GM23338 (cell line): Measurements from ENCODE around the gene IFNL1. TPM values are rescaled to one million over a fixed set of nuclear protein-coding genes. Genes with fewer than 3 reads are reported as not detected.
A peak's percentile ranks its signal among the peaks of the same experiment; 100 is the strongest.

Experiments
- ATAC-seq: fragments of 200-7000 bp; cut with Tn5 transposase; 3 replicates; pipeline ENCODE4 v1.9.1; 2020
- DNase-seq: peaks from one replicate; pipeline ENCODE4 v3.0.0-alpha.2; 2015; ENCODE audit warnings: low spot score
- H2AFZ ChIP-seq: fragments of 200-600 bp; sonication (generic); 2 replicates; pipeline ENCODE4 v1.8.0; 2016; ENCODE audit warnings: antibody characterized with exemption, mild to moderate bottlenecking, moderate library complexity
- H3F3A ChIP-seq: fragments of 200-600 bp; sonication (generic); replicated peaks from 2 replicates; pipeline ENCODE4 v1.8.0; 2017; ENCODE audit warnings: antibody characterized with exemption, mixed run types, low read depth
- H3K27ac ChIP-seq: fragments of 200-600 bp; sonication (generic); 2 replicates; pipeline ENCODE4 v1.6.1; 2016; ENCODE audit warnings: low read depth
- H3K27me3 ChIP-seq: fragments of 200-600 bp; sonication (generic); 2 replicates; pipeline ENCODE4 v1.8.0; 2016; ENCODE audit warnings: mild to moderate bottlenecking, mixed run types, moderate library complexity; ENCODE audit not compliant: insufficient read depth
- H3K36me3 ChIP-seq: fragments of 200-600 bp; sonication (generic); 2 replicates; pipeline ENCODE4 v1.8.0; 2016; ENCODE audit warnings: mild to moderate bottlenecking; ENCODE audit not compliant: insufficient read depth
- H3K4me1 ChIP-seq: fragments of 200-600 bp; sonication (generic); 2 replicates; pipeline ENCODE4 v1.8.0; 2016; ENCODE audit warnings: mild to moderate bottlenecking, moderate library complexity; ENCODE audit not compliant: insufficient read depth
- H3K4me2 ChIP-seq: fragments of 200-600 bp; sonication (generic); 2 replicates; pipeline ENCODE4 v1.7.1; 2017; ENCODE audit warnings: mixed run types
- H3K4me3 ChIP-seq: fragments of 200-600 bp; sonication (generic); 2 replicates; pipeline ENCODE4 v1.6.1; 2016; ENCODE audit warnings: mixed run types
- H3K79me2 ChIP-seq: fragments of 200-600 bp; sonication (generic); replicated peaks from 2 replicates; pipeline ENCODE4 v1.8.0; 2017; ENCODE audit warnings: mild to moderate bottlenecking; ENCODE audit not compliant: insufficient read depth
- H3K9me2 ChIP-seq: fragments of 200-600 bp; sonication (generic); 2 replicates; pipeline ENCODE4 v1.8.0; 2017; ENCODE audit not compliant: insufficient read depth
- H4K20me1 ChIP-seq: fragments of 200-600 bp; sonication (generic); replicated peaks from 2 replicates; pipeline ENCODE4 v1.8.0; 2017; ENCODE audit warnings: mild to moderate bottlenecking; ENCODE audit not compliant: insufficient read depth
- H3K27ac Mint-ChIP-seq: 2 replicates; pipeline ENCODE4 v1.8.0; 2020; ENCODE audit warnings: inconsistent platforms, mild to moderate bottlenecking, moderate library complexity, mixed read lengths
- H3K27me3 Mint-ChIP-seq: 3 replicates; pipeline ENCODE4 v1.8.0; 2022; ENCODE audit warnings: low read depth, mild to moderate bottlenecking, moderate library complexity, mixed read lengths, inconsistent platforms; ENCODE audit not compliant: insufficient read depth, poor library complexity
- H3K36me3 Mint-ChIP-seq: 3 replicates; pipeline ENCODE4 v1.8.0; 2021; ENCODE audit warnings: low read depth, mild to moderate bottlenecking, inconsistent platforms, moderate library complexity, mixed read lengths
- H3K4me1 Mint-ChIP-seq: 3 replicates; pipeline ENCODE4 v1.8.0; 2020; ENCODE audit warnings: mild to moderate bottlenecking, inconsistent platforms, mixed read lengths
- H3K4me3 Mint-ChIP-seq: 3 replicates; pipeline ENCODE4 v1.8.0; 2021; ENCODE audit warnings: moderate library complexity, mild to moderate bottlenecking, inconsistent platforms, mixed read lengths
- H3K9me3 Mint-ChIP-seq: 3 replicates; pipeline ENCODE4 v1.8.0; 2020; ENCODE audit warnings: moderate library complexity, mild to moderate bottlenecking, inconsistent platforms, mixed read lengths
- CREB1 ChIP-seq: fragments of 250-450 bp; sonication (Bioruptor Pico); IDR thresholded peaks from 2 replicates; pipeline ENCODE4 v1.5.0; 2020; ENCODE audit warnings: low read depth, mild to moderate bottlenecking, moderate library complexity
- CTCF ChIP-seq, 2 experiments: fragments of 200-600 bp in 1 of 2; sonication (generic) in 1 of 2; conservative IDR thresholded peaks; 2 replicates each; pipeline versions ENCODE4 v1.5.1 to v1.6.1; 2016 to 2017; ENCODE audit warnings: antibody characterized with exemption in 2 of 2, low read depth in 2 of 2, mild to moderate bottlenecking in 2 of 2, moderate library complexity in 1 of 2
- ETS1 ChIP-seq: IDR thresholded peaks from 2 replicates; pipeline ENCODE4 v1.6.1; 2016; ENCODE audit warnings: antibody characterized with exemption
- EZH2 ChIP-seq: fragments of 200-600 bp; sonication (generic); IDR thresholded peaks from one replicate; pipeline ENCODE4 v1.8.0; 2017; ENCODE audit warnings: antibody characterized with exemption, mild to moderate bottlenecking, low read depth; ENCODE audit not compliant: unreplicated experiment
- EZH2phosphoT487 ChIP-seq: fragments of 200-600 bp; sonication (generic); IDR thresholded peaks from one replicate; pipeline ENCODE4 v1.8.1; 2018; ENCODE audit warnings: antibody characterized with exemption; ENCODE audit not compliant: unreplicated experiment
- JUNB ChIP-seq: IDR thresholded peaks from one replicate; pipeline ENCODE4 v1.6.1; 2016; ENCODE audit warnings: antibody characterized with exemption; ENCODE audit not compliant: unreplicated experiment
- NANOG ChIP-seq: IDR thresholded peaks from 2 replicates; pipeline ENCODE4 v1.6.1; 2016; ENCODE audit warnings: antibody characterized with exemption, borderline replicate concordance
- POLR2AphosphoS5 ChIP-seq: IDR thresholded peaks from 2 replicates; pipeline ENCODE4 v1.6.1; 2016; ENCODE audit warnings: antibody characterized with exemption, low read depth
- REST ChIP-seq: IDR thresholded peaks from one replicate; pipeline ENCODE4 v1.6.1; 2018; ENCODE audit warnings: antibody characterized with exemption; ENCODE audit not compliant: unreplicated experiment
- STAT1 ChIP-seq: IDR thresholded peaks from one replicate; pipeline ENCODE4 v1.6.1; 2016; ENCODE audit warnings: antibody characterized with exemption; ENCODE audit not compliant: unreplicated experiment
- ZNF114 ChIP-seq: fragments of 250-450 bp; sonication (Bioruptor Pico); IDR thresholded peaks from 2 replicates; pipeline ENCODE4 v1.5.0; 2020; ENCODE audit warnings: mild to moderate bottlenecking, moderate library complexity
- ZNF331 ChIP-seq: fragments of 250-450 bp; sonication (Bioruptor Pico); IDR thresholded peaks from 2 replicates; pipeline ENCODE4 v1.5.0; 2020; ENCODE audit warnings: low read depth, mild to moderate bottlenecking, moderate library complexity
- polyA plus RNA-seq: library from polyadenylated mRNA; unstranded; fragments of >200 nt; fragmentation: Nextera tagmentation; extraction: Ambion mirVana; gene quantifications from 2 replicates; pipeline ENCODE4 v1.2.1, GENCODE V29; 2016
- total RNA-seq: library from RNA; depleted of rRNA; stranded (reverse); fragments of >200 nt; shearing (Covaris generic); gene quantifications from 2 replicates; pipeline ENCODE4 v1.2.3, GENCODE V29; 2014
- TF ChIP-seq, protein P1 (sequence below): fragments of 250-450 bp; sonication (Bioruptor Pico); IDR thresholded peaks from 2 replicates; pipeline ENCODE4 v1.5.0; 2020; ENCODE audit warnings: mild to moderate bottlenecking, moderate library complexity

Gene IFNL1
- total and polyA plus RNA-seq, 2 experiments from 2014 or later = not detected

DNA sequence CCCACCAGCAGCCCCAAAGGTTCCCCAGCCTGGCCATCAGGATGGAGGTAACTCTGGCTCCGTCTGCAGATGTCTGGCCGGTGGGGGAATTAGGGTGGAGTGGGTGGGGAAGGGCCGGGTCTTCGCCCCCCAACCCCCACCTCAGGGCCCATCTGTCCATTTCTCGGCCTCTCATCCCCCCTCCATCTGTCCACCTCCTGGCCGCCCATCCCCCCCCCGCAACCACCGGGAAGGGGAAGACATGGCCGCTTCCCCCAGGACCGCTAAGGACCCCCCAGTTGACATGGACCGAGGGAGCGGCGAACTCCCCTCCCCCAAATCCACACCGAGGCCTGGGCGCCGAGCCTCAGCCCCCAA lies 23.7 kb downstream of the IFNL1 start:
- H3K27ac ChIP-seq = no peak overlapping the region
- DNase-seq (peak; percentile 16), ATAC-seq (peak; percentile 18)
- Mint-ChIP-seq H3K9me3 (peaks cover 4% of the 10 kb centered on the region; the same call in 1 of the 3 replicates), H3K4me3 (peak overlapping the region; percentile 89), H3K4me1 (peaks cover 11% of the 10 kb centered on the region), H3K36me3 (no peaks in the 10 kb centered on the region; the same call in 2 of the 3 replicates), H3K27ac (no peak overlapping the region), H3K27me3 (peaks cover 27% of the 10 kb centered on the region)
- 0 out of 2 replicates have a peak, but pooled peaks cover 2% of the 10 kb centered on the region for H3F3A ChIP-seq
- H3K79me2 ChIP-seq = peaks cover 5% of the 10 kb centered on the region; the same call in 1 of the 2 replicates
- peak overlapping the region; percentile 92; the same call in 1 of the 2 replicates for H2AFZ ChIP-seq
- peaks cover 7% of the 10 kb centered on the region for H3K4me1 ChIP-seq
- peak overlapping the region; percentile 89 for H3K4me2 ChIP-seq
- TF ChIP-seq EZH2phosphoT487 (no peak), REST (no peak), ETS1 (no peak), STAT1 (no peak), NANOG (no peak), CTCF (conservative IDR thresholded peaks at IDR 0.05; ENCODE audit: low read depth in 2 of 2) (no peak), ZNF114 (no peak), CREB1 (CRISPR knock-in tag) (no peak), ZNF331 (CRISPR knock-in tag) (no peak), JUNB (no peak), POLR2AphosphoS5 (no peak), EZH2 (no peak)
- TF ChIP-seq, protein P1, sequence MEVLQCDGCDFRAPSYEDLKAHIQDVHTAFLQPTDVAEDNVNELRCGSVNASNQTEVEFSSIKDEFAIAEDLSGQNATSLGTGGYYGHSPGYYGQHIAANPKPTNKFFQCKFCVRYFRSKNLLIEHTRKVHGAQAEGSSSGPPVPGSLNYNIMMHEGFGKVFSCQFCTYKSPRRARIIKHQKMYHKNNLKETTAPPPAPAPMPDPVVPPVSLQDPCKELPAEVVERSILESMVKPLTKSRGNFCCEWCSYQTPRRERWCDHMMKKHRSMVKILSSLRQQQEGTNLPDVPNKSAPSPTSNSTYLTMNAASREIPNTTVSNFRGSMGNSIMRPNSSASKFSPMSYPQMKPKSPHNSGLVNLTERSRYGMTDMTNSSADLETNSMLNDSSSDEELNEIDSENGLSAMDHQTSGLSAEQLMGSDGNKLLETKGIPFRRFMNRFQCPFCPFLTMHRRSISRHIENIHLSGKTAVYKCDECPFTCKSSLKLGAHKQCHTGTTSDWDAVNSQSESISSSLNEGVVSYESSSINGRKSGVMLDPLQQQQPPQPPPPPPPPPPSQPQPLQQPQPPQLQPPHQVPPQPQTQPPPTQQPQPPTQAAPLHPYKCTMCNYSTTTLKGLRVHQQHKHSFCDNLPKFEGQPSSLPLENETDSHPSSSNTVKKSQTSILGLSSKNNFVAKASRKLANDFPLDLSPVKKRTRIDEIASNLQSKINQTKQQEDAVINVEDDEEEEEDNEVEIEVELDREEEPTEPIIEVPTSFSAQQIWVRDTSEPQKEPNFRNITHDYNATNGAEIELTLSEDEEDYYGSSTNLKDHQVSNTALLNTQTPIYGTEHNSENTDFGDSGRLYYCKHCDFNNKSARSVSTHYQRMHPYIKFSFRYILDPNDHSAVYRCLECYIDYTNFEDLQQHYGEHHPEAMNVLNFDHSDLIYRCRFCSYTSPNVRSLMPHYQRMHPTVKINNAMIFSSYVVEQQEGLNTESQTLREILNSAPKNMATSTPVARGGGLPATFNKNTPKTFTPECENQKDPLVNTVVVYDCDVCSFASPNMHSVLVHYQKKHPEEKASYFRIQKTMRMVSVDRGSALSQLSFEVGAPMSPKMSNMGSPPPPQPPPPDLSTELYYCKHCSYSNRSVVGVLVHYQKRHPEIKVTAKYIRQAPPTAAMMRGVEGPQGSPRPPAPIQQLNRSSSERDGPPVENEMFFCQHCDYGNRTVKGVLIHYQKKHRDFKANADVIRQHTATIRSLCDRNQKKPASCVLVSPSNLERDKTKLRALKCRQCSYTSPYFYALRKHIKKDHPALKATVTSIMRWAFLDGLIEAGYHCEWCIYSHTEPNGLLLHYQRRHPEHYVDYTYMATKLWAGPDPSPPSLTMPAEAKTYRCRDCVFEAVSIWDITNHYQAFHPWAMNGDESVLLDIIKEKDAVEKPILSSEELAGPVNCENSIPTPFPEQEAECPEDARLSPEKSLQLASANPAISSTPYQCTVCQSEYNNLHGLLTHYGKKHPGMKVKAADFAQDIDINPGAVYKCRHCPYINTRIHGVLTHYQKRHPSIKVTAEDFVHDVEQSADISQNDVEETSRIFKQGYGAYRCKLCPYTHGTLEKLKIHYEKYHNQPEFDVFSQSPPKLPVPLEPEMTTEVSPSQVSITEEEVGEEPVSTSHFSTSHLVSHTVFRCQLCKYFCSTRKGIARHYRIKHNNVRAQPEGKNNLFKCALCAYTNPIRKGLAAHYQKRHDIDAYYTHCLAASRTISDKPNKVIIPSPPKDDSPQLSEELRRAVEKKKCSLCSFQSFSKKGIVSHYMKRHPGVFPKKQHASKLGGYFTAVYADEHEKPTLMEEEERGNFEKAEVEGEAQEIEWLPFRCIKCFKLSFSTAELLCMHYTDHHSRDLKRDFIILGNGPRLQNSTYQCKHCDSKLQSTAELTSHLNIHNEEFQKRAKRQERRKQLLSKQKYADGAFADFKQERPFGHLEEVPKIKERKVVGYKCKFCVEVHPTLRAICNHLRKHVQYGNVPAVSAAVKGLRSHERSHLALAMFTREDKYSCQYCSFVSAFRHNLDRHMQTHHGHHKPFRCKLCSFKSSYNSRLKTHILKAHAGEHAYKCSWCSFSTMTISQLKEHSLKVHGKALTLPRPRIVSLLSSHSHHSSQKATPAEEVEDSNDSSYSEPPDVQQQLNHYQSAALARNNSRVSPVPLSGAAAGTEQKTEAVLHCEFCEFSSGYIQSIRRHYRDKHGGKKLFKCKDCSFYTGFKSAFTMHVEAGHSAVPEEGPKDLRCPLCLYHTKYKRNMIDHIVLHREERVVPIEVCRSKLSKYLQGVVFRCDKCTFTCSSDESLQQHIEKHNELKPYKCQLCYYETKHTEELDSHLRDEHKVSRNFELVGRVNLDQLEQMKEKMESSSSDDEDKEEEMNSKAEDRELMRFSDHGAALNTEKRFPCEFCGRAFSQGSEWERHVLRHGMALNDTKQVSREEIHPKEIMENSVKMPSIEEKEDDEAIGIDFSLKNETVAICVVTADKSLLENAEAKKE (CRISPR knock-in tag) = no peak
- no peaks in the 10 kb centered on the region; the same call in 1 of the 2 replicates for H4K20me1 ChIP-seq
- peak overlapping the region; percentile 83 for H3K4me3 ChIP-seq
- H3K27me3 ChIP-seq = peaks cover 11% of the 10 kb centered on the region; the same call in 1 of the 2 replicates
- no peaks in the 10 kb centered on the region for H3K9me2 ChIP-seq
- H3K36me3 ChIP-seq = no peaks in the 10 kb centered on the region
